Keratinocyte (primary cell): Measurements from ENCODE around the gene NOTCH4.

Experiments
- EZH2 ChIP-seq: IDR thresholded peaks from one replicate; pipeline ENCODE4 v1.6.1; 2012; ENCODE audit warnings: inconsistent platforms, mild to moderate bottlenecking, low read length, moderate library complexity
- TF ChIP-seq, protein P1 (sequence below), 3 experiments: IDR thresholded peaks in 1 of 3; conservative IDR thresholded peaks in 1 of 3; optimal IDR thresholded peaks in 1 of 3; 2 replicates in 2 of 3; 3 replicates in 1 of 3; pipeline versions ENCODE3 to v1.5.1; 2011; ENCODE audit warnings: low read length in 3 of 3, mild to moderate bottlenecking in 3 of 3, moderate library complexity in 2 of 3, control low read depth in 1 of 3, inconsistent platforms in 1 of 3; ENCODE audit not compliant: insufficient read depth in 2 of 3; ENCODE audit errors: extremely low read depth in 1 of 3

DNA sequence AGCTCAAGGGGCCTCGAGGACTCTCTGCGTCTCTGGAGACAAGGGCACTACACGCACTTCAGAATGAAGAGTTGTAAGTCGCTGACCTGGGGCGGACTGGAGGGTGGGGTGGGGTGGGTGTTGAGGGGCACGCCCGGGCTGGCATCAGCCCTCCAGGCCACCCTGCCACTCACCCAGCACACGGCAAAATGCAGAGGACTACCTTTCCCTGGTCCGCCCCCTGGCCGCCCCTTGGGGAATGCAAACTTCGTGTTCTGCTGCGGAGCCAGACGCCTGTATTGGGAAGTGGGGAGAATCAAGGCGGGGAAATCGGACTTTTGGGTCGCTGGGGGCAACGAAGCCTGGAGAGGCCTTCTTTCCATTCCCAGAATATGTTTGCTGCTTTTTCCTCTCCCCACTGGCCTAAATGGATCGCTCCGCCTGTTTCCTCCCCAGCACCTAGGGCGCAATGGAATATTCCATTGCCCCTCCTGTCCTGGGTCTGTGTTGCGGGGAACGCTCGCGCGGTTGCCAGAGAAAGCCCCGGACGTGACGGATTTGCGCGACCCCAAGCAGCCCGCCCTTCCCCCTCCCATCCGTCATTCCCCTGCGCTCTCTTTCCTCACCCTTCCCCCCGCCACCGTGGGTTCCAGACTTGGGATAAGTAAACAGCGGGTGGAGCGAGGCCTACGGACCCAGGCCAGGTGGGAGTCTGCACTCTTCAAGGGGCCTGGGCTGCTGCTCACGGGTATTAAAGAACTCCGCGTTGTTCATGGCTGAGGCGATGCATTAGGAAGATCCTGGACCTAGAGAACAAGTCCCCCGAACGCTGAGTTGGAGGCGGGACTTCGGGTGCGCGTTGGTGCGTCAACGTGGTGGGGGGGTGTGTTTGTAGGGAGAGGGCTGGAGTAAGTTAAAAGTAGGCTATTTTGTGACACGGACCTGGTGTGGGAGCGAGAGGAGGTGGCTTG, 70.0 kb downstream of the NOTCH4 start, which contains the start of gene PPT2:
- TF ChIP-seq, protein P1, sequence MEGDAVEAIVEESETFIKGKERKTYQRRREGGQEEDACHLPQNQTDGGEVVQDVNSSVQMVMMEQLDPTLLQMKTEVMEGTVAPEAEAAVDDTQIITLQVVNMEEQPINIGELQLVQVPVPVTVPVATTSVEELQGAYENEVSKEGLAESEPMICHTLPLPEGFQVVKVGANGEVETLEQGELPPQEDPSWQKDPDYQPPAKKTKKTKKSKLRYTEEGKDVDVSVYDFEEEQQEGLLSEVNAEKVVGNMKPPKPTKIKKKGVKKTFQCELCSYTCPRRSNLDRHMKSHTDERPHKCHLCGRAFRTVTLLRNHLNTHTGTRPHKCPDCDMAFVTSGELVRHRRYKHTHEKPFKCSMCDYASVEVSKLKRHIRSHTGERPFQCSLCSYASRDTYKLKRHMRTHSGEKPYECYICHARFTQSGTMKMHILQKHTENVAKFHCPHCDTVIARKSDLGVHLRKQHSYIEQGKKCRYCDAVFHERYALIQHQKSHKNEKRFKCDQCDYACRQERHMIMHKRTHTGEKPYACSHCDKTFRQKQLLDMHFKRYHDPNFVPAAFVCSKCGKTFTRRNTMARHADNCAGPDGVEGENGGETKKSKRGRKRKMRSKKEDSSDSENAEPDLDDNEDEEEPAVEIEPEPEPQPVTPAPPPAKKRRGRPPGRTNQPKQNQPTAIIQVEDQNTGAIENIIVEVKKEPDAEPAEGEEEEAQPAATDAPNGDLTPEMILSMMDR (optimal IDR thresholded peaks at IDR 0.05 in 1 of 3, IDR thresholded peaks at IDR 0.05 in 1 of 3, conservative IDR thresholded peaks at IDR 0.05 in 1 of 3; ENCODE audit: extremely low read depth in 1 of 3, insufficient read depth in 2 of 3, low read length in 3 of 3): peak; percentile 10 to 21 (median 10)
- TF ChIP-seq EZH2: no peak
